Natural killer cell (primary cell): Measurements from ENCODE around the gene DHX16. TPM values are rescaled to one million over a fixed set of nuclear protein-coding genes. Genes with fewer than 3 reads are reported as not detected.
A peak's percentile ranks its signal among the peaks of the same experiment; 100 is the strongest.

Experiments
- ATAC-seq, 3 donors: fragments of 150-1000 bp in 2 of 3; fragments of 200-7000 bp in 1 of 3; cut with Tn5 transposase; 1 replicate in 1 of 3; 2 replicates in 2 of 3; pipeline ENCODE4 v1.10.0; 2021; ENCODE audit warnings: mild to moderate bottlenecking in 2 of 3, moderate library complexity in 2 of 3
- DNase-seq, 2 donors: peaks; one replicate each; pipeline versions ENCODE4 v3.0.0 to v3.0.0-alpha.2; 2013 to 2021; ENCODE audit warnings: mixed read lengths in 1 of 2
- H3K27ac ChIP-seq: one replicate; pipeline ENCODE4 v1.5.1; 2013; ENCODE audit warnings: mild to moderate bottlenecking, low read length
- H3K27me3 ChIP-seq: one replicate; pipeline ENCODE4 v1.6.1; 2013; ENCODE audit warnings: low read length; ENCODE audit not compliant: control insufficient read depth, insufficient read depth
- H3K36me3 ChIP-seq: one replicate; pipeline ENCODE4 v1.6.1; 2013; ENCODE audit warnings: low read length; ENCODE audit not compliant: control insufficient read depth, insufficient read depth
- H3K4me1 ChIP-seq: one replicate; pipeline ENCODE4 v1.6.1; 2013; ENCODE audit warnings: low read length; ENCODE audit not compliant: control insufficient read depth, insufficient read depth
- H3K4me3 ChIP-seq: one replicate; pipeline ENCODE4 v1.5.1; 2013; ENCODE audit warnings: low read length
- H3K9me3 ChIP-seq: one replicate; pipeline ENCODE4 v1.6.1; 2013; ENCODE audit warnings: low read length; ENCODE audit not compliant: control insufficient read depth, insufficient read depth
- H3K27ac Mint-ChIP-seq, 2 donors: one replicate each; pipeline ENCODE4 v1.8.0; 2022; ENCODE audit warnings: mild to moderate bottlenecking in 2 of 2, mixed read lengths in 2 of 2, moderate library complexity in 1 of 2
- H3K27me3 Mint-ChIP-seq, 2 donors: one replicate each; pipeline ENCODE4 v1.8.0; 2022; ENCODE audit warnings: low read depth in 2 of 2, mixed read lengths in 2 of 2
- H3K36me3 Mint-ChIP-seq: one replicate; pipeline ENCODE4 v1.8.0; 2022; ENCODE audit warnings: mixed read lengths
- H3K4me1 Mint-ChIP-seq, 2 donors: one replicate each; pipeline ENCODE4 v1.8.0; 2022; ENCODE audit warnings: mixed read lengths in 2 of 2
- H3K4me3 Mint-ChIP-seq: one replicate; pipeline ENCODE4 v1.8.0; 2022; ENCODE audit warnings: mild to moderate bottlenecking, moderate library complexity, mixed read lengths
- H3K9me3 Mint-ChIP-seq, 2 donors: one replicate each; pipeline ENCODE4 v1.8.0; 2022; ENCODE audit warnings: mixed read lengths in 2 of 2
- WGBS: methylation state at CpG from one replicate; pipeline ENCODE4 v1.1.7; 2013; ENCODE audit warnings: missing lambda C conversion rate; ENCODE audit not compliant: insufficient coverage; 5-methylcytosine and 5-hydroxymethylcytosine counted together
- intact Hi-C: fragments of 100-400 bp; cut with micrococcal nuclease; formaldehyde crosslinking; loops from one replicate; pipeline ENCODE4 v1.14.2; 2022
- total RNA-seq, 4 donors: library from RNA; stranded (reverse); fragments of 120-200 nt in 1 of 4; gene quantifications; one replicate each; pipeline versions ENCODE4 v1.2.3 to v1.2.4, GENCODE V29; 2013 to 2022
- TF ChIP-seq, protein P1 (sequence below): fragments of 200-600 bp; IDR thresholded peaks from one replicate; pipeline ENCODE4 v1.8.0; 2022; ENCODE audit warnings: antibody characterized with exemption

DHX16 gene
- total RNA-seq, 3 donors from 2014 or later (not counting 1 experiment from before 2014, with no cell fraction given) = 27.3 to 35.7 (median 27.7) TPM

DNA sequence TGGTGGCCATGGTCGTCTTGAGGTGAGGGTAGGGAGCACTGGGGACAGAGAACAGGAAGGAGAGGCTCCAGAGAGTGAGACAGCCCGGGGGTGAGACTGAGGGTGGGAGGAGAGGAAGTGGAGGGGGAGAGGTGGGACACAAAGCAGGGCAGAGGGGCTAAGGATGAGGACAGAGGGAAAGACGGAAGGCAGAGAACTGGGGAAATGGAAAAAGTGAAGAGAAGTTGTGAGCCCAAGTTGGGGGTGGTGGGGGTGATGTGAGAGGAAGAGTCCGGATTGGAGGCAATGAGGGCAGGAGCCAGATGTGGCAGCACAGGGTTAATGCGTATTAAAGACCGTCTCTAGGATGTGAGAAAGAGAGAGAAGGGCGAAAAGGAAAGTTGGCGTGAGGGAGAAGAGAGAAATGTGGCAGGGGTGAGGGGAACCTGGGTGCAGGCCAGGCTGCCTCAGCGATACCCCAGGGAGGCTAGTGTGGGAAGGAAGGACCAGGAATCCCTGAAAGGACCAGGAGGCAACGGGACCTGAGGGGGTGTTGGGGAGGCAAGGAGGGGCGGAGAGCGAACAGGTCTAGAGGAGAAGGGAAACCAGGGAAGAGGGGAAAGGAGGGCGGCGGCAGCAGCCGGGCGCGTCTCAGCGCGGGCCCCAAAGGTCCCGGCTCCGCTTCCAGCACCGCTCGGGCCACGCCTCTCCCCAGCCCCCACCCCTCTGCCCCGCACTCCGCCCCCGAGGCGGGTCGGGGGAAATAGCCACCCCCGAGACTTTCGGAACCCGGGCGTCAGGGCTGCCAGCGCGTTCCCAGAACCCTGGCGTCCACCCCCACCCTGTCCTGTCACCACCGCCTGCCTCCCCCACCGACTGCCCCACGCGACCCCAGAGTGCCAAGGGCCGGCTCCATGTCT lies 13.5 kb upstream of the DHX16 start, which contains the start of gene PPP1R18:
TSS of gene PPP1R18 (minus strand) at position 637 of the 899 bp plus-strand sequence. CDS start at position 10, 627 bp downstream.
- ATAC-seq (peak; percentile 48 to 75 (median 55)), DNase-seq (peak; percentile 74 to 90)
- H3K27me3 Mint-ChIP-seq = no peaks in the 10 kb centered on the region
- WGBS = under 1% methylated on average over 39 of the region's 41 CpGs
- Histone ChIP-seq H3K4me3 (peak within 1 kb of the TSS; percentile 96), H3K27me3 (no peaks in the 10 kb centered on the region), H3K4me1 (peaks cover 73% of the 10 kb centered on the region), H3K36me3 (no peaks in the 10 kb centered on the region), H3K27ac (peak within 1 kb of the TSS; percentile 96), H3K9me3 (no peaks in the 10 kb centered on the region)
- H3K36me3 Mint-ChIP-seq = peaks cover 13% of the 10 kb centered on the region
- TF ChIP-seq, protein P1, sequence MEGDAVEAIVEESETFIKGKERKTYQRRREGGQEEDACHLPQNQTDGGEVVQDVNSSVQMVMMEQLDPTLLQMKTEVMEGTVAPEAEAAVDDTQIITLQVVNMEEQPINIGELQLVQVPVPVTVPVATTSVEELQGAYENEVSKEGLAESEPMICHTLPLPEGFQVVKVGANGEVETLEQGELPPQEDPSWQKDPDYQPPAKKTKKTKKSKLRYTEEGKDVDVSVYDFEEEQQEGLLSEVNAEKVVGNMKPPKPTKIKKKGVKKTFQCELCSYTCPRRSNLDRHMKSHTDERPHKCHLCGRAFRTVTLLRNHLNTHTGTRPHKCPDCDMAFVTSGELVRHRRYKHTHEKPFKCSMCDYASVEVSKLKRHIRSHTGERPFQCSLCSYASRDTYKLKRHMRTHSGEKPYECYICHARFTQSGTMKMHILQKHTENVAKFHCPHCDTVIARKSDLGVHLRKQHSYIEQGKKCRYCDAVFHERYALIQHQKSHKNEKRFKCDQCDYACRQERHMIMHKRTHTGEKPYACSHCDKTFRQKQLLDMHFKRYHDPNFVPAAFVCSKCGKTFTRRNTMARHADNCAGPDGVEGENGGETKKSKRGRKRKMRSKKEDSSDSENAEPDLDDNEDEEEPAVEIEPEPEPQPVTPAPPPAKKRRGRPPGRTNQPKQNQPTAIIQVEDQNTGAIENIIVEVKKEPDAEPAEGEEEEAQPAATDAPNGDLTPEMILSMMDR = no peak
- H3K4me1 Mint-ChIP-seq = peaks cover 70 to 89% of the 10 kb centered on the region in 2 donors
- H3K9me3 Mint-ChIP-seq = no peaks in the 10 kb centered on the region
- H3K27ac Mint-ChIP-seq = peak within 1 kb of the TSS; percentile 91 to 98
- intact Hi-C loops = loop anchor here (2.0 kb wide), 1 partner anchor 39 kb away; the partner anchor contains the start of gene C6orf136
- H3K4me3 Mint-ChIP-seq = peak within 1 kb of the TSS; percentile 96

DNA sequence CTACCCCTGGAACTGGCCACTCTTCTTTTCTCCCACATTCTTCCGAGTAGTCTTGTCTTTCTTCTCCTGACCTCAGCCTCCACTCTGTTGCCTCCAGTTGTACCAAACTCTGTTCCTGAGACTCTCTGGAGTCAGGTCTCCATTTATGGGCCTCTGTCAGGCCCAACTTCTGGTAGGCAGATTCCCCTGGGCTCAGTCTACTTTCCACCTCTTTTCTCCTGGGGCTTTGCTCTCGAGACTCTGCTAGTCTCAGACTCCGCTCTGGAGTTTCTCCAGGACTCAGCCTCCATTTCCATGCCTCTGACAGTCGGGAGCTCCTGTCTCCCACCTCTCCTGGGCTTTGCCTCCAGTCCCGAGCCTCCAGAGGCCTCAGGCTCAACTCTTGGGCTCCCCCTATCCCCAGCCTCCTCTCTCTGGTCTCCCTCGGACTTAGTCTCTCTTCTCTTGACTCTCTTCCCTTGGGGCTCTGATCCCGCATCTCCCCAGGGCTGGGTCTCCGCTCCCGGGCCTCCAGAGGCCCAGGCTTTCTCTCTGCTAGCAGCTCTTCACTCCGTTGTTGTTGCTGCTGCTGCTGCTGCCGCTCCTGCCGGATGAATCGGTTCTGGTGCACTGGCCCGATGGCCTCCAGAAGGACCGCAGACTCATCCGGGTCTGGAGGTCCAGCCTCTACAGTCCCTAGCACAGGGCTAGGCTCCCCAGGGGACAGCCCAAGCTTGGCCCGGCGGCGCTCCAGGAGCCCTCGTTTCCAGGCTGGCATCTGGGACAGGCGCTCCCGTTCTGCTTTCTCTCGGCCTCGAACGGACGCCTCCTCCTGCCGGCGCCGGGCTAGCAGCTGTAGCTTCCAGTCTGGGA lies 12.6 kb upstream of the DHX16 start:
- Histone ChIP-seq H3K4me3 (peak overlapping the region; percentile 96), H3K4me1 (peaks cover 76% of the 10 kb centered on the region), H3K27me3 (no peaks in the 10 kb centered on the region), H3K27ac (peak overlapping the region; percentile 96), H3K36me3 (peaks cover 2% of the 10 kb centered on the region), H3K9me3 (no peaks in the 10 kb centered on the region)
- Mint-ChIP-seq H3K27me3 (no peaks in the 10 kb centered on the region), H3K27ac (peak overlapping the region; percentile 91 to 98), H3K9me3 (no peaks in the 10 kb centered on the region), H3K36me3 (peaks cover 13% of the 10 kb centered on the region), H3K4me1 (peaks cover 65 to 92% of the 10 kb centered on the region in 2 donors), H3K4me3 (peak overlapping the region; percentile 96)
- intact Hi-C loops = loop anchor here (2.0 kb wide), 1 partner anchor 39 kb away; the partner anchor contains the start of gene C6orf136
- DNase-seq (peak in 1 of 2 donors; percentile 54), ATAC-seq (no peak)
- WGBS = 7% methylated on average over 29 of the region's 29 CpGs
- TF ChIP-seq, protein P1 = no peak

DNA sequence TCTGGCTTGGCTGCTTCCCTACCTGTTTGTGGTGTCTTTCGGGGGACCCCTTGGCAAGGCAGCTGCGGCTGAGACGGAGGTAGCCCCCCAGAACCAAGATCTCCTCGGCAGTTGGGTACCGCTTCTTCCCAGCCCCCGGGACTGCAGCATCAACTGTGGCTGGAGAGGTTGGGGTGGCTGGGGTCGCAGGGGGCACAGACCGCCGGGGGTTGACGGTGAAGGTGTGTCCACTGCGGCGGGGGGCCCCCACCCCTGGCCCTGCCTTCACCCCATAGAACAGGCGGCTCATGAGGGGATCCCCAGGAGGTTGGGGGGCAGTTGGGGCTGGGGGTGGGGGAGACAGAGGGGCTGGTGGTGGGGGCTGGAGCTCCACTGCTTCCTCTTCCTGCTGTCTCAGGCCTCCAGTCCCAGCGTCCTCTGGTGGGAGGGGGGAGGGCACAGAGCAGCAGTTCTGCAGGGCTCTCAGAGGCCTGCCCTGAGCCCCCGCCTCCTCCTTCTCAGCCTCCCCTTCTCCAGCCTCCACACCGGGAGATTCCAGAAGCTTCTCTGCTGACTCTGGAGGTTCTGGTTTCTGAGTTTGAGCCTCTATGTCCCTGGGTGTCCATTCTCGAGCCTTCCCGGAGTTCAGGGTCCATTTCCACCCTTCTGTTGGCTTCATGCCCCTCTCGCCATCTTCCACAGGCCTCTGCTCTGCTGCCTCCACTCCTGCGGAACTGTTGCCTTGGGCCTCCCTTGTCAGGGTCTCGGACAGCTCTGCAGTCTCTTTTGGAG lies 11.8 kb upstream of the DHX16 start:
- Mint-ChIP-seq H3K27ac (peak overlapping the region; percentile 91 to 98), H3K9me3 (no peaks in the 10 kb centered on the region), H3K4me1 (peaks cover 62 to 92% of the 10 kb centered on the region in 2 donors), H3K27me3 (no peaks in the 10 kb centered on the region), H3K36me3 (peaks cover 13% of the 10 kb centered on the region), H3K4me3 (peak overlapping the region; percentile 96)
- peak in 1 of 3 donors; percentile 6 for ATAC-seq
- WGBS = 1% methylated on average over 17 of the region's 21 CpGs
- intact Hi-C loops = loop anchor here (5.0 kb wide), 1 partner anchor 193 kb away; no protein-coding TSS in a partner anchor
- H3K4me3 ChIP-seq = peak overlapping the region; percentile 96
- H3K27me3 ChIP-seq = no peaks in the 10 kb centered on the region
- peak; percentile 38 to 68 for DNase-seq
- H3K4me1 ChIP-seq = peaks cover 76% of the 10 kb centered on the region
- H3K9me3 ChIP-seq = no peaks in the 10 kb centered on the region
- TF ChIP-seq, protein P1 = no peak
- peak overlapping the region; percentile 96 for H3K27ac ChIP-seq
- H3K36me3 ChIP-seq = peaks cover 10% of the 10 kb centered on the region
